Stimulated activated CD4-positive, alpha-beta T cell treated with anti-CD3 and anti-CD28 coated beads, TNF-alpha, amount 100 ng/mL, for 4 hours (primary cell): ENCODE measurements around the gene PRICKLE2.

Source experiments
- DNase-seq, 3 experiments: peaks; one replicate each; pipeline ENCODE4 v3.0.0-alpha.2; 2020; ENCODE audit warnings: low read depth in 3 of 3

The PRICKLE2 gene

DNA sequence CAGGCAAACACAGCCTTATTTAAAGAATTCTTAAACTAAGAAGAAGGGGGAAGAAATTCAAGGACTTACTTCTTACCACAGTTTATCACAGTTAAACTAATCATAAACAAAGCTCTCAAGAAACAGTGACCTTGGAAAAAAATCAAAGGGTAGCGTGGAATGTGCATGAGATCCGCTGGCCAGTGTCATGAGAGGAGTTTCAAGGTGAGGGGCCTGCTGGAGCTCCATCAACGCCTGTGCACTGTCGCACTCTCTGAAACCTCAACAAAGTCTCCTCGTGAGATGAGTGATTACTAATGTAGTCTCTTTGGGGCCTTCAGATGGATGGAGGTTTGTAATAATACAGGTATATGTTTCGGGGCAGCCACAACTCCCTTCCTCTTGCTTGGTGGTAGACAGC is 28.4 kb upstream of the PRICKLE2 start:
- no peak for DNase-seq

DNA sequence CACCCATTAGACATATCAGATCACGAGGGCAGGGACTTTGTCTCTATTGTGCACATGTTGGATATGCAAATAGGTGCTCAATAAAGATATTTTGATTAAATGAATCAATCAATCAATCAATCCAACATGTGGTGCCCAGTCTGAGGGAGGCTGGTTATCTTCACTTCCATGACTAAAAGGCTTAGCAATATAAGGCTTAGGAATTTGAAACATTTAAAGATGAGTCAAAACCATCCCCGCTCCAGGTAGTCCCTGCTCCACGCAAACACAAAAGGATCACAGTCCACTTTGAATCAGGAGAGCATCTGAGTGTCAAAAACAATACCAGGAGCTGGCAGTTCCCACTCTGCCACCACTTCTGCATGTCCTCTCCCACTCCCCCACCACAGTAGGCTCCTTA is 25.8 kb upstream of the PRICKLE2 start:
- no peak for DNase-seq

DNA sequence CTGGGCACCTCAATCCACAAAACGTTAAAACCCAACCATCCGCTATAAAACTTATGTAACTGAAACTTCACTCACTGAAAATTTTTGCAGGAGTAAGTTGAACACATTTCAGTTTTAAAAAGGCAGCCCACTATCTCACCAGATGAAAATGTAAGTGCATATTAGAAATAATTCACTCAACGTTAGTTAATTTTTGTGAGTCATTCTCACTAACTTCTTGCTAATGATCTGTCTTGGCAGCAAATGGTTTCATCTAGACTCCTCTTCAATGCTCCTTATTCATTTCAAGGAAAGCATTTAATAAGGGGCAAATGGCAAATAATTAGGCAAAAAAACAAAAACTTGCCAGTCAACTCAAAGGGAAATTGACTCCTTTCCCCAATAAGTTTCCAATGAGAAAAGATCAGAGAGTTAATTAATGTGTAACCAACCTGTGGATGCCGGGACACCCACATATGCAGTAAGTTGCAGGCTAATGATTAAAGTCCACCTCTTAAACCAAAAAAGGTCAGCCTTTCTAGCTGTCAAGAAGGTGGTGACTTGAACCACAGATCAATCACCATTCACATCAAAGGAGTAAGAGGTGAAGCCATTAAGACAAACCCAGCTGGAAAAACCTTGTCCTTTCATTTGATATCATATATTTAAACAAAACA is 22.9 kb upstream of the PRICKLE2 start:
- no peak for DNase-seq

DNA sequence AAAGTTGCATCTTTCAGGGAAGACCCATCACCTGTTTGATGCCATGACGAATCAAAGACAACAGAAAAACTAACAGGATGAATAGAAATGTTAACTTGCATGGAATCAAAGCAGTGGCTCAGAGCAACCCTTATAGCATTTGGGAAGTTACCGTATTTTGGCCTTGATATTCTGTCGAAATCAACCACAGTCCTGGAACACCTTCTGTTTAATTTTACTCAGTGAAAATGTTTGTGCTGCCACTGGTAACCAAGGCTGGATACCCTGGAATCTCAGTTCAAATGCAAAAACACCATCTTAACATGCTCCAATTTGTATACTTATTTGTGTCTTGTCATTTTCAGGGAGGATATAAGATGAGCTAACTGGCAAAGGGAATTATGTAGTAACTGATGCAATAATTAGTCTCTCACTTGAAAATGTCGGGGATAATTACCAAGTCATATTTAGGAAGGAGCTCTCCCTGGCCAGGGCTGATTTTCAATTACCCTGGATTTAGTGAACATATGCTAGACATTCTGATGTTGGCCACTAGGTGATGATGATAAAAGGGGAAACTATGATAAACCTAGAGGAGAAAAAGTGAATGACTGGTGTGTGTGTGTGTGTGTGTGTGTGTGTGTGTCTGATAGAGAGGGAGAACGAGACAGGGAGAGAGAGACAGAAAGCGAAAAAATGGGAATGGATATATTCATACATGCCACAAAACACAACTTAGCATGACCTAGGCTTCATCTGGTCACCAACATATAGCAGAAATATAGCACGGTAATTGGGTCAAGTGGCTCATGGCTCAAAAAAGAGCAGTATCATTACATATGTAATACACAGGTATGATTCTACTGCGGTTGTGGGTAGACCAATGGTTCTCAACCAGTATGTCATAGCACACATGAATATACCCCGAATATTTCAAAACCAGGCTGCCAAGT is 19.0 kb upstream of the PRICKLE2 start:
- DNase-seq, result no peak

DNA sequence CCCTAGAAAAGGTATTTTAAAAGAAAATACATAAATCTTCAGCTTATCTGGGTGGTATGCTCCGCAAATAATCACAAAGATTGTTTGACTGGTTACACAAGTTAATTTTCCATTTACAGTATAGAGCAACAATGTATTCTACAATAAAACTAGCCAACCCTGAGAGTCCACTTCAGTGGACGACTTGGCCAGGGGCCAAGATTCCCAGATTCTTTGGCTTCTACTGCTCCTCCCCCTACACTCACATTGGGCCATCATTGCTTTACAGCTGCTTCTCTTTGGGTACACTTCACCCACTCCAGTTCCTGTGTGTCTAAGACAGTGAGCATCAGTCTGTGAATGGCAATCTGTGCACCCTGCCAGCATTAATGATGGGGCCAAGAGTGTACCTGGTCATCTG is 17.2 kb upstream of the PRICKLE2 start:
- DNase-seq, result no peak

DNA sequence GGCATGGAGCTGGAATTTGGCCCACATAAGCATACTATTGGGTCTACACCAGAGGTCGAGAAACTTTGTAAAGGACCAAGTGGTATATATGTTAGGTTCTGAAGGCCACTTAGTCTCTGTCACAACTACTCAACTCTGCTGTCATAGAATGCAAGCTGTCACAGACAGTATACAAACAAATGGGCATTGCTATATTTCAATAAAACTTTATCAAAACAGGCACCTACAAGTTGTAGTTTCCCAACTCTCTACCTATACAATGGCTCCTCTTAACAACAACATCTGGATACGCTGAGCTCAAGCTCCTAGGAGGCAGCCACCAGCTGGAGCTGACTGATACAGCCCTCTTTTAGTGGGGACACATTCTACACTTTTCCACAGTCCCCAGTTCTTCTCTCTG is 15.7 kb upstream of the PRICKLE2 start:
- no peak for DNase-seq

DNA sequence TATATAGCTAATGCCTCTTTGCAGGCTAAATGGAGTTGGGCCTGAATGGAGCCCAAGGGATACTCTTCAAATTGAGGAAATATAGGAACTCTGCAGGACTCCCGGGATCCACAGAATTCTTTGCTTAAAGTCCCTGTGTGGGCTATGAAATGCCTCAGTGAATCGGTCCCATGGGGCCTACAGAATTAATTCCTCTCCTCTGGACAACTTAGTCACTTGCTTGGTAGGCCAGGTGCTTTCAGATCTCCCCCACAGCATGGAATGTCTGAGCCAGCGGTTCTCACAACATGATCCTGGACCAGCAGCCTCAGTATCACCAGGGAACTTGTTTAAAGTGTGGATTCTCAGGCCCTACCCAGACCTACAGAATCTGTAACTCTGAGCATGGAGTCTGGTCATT is 15.1 kb upstream of the PRICKLE2 start:
- no peak for DNase-seq

DNA sequence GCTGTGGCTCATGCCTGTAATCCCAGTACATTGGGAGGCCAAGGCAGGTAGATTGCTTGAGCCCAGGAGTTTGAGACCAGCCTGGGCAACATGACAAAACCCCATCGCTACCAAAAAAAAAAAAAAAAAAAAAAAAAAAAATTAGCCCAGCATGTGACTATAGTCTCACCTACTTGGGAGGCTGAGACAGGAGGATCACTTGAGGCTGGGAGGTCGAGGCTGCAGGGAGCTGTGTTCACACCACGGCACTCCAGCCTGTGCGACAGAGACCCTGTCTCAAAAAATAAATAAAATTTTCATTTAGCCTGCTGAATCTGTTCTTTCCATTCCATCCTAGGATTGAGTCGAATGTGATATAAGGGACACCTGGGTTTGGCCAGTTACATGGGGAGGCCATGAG is 14.6 kb upstream of the PRICKLE2 start:
- DNase-seq, result no peak

DNA sequence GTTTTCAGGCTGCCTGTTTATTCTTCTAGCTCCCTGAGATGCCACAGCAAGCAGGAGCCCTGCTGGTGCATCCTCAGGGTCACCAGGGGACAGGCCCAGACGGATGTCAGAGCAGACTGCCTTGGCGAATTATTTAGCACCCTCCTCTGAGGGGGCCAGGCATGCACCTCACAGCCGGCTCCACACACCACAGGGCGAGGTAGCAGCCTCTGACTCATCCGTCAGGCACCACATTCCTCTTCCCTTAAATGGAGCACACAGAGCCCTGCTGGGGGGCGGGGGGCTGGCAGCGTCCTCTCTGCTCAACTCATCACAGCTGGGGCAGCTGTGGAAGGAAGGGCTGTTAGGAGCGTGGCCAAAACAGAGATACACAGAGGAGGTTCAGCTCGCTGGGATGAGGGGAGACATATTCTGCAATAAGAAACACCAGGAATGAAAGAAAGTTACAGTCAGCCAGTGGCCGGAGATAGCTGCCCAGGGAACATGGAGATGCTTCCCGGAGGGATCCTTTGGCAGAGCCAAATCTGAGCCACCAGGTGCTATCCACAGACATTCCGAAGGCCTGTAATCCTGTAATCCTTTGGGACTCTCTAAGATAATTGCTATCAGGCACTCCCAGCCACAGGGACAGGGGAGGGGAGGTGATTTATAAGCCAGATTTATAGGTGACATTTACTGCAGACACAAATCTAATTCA is 13.9 kb upstream of the PRICKLE2 start:
- no peak for DNase-seq

DNA sequence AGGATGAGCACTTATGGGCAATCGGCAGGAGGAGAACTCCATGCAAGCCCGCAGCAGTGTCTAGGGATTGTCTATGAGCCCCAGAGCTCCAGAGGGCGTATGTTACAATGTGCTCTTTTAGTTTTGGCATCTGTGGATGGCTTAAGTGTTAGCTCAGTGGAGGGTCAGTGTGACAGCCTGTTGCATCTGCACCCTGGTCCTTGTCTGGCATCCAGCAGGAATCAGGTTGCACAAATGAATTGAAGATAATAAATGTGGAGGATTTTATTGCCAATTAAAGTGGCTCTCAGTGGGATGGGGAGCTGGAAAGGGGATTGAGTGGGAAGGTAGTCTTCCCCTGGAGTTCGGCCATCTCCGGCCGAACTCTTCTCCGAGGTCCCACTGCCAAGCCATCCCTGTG is 11.8 kb upstream of the PRICKLE2 start:
- no peak for DNase-seq

DNA sequence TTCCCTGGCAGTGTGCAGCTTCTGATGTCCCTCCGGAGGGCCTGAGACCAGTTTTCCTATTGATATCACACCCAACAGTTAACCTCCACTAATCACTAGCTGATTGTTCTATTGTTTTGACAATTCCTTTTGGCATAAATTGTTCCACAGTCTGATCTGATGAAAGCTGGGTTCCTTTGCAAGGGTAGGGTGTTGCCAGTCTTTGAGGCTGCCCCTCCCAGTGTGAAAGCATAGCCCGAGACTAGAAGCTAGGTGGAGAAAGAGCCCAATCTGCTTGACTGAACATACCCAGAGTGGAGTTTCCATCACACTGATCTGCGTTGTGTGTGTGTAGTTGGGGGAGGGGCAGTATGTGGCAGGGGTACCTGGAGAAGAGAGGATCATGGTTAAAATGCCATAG is 10.3 kb upstream of the PRICKLE2 start:
- DNase-seq, result no peak

DNA sequence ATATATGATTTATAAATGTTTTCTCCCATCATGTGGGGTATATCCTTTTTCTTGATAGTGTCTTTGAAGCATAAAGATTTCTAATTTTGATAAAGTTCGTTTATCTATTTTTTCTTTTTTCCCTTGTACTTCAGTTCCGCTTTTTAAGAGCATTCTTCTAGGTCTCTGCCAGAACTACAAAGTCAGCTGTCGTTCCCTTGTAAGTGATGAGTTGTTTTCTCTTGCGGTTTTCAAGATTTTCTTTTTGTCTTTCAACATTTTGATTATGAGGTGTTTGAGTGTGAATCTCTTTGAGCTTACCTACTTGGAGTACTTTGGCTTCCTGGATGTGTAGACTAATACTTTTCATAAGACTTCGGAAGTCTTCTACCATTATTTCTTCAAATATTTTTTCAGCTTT is 9.3 kb upstream of the PRICKLE2 start:
- DNase-seq, result no peak

DNA sequence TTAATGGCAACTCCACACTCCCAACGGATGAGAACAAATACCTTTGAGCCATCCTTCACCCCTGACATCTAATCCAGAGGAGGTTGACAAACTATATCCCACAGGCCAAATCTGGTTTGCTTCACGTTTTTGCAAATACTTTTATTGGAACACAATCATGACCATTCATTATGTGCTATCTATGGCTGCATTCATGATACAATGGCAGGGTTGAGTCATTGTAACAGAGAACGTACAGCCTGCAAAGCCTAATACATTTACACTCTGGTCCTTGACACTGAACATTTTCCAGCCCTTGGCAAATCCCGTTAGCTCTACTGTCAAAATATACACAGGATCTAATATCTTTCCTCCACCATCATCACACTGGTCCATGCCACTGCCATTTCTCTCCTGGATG is 7.6 kb upstream of the PRICKLE2 start:
- no peak for DNase-seq

DNA sequence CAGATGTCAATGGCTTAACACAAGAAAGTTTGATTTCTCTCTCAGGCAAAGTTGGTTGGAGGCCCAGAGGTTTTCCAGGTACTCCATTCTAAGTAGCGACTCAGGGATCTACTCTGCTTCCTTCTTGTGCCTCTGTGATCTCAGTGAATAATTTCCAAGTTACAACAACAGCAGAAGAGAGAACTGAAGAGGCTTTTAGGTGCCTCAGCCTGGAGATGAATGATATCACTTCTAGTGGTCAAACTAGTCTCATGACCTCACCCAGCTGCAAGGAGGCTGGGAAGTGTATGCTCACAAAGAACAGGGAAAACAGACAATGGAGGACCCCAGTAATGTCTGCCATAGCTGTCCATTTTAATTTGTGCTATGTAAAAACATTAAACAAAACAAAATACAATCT is 4.6 kb upstream of the PRICKLE2 start:
- no peak for DNase-seq

DNA sequence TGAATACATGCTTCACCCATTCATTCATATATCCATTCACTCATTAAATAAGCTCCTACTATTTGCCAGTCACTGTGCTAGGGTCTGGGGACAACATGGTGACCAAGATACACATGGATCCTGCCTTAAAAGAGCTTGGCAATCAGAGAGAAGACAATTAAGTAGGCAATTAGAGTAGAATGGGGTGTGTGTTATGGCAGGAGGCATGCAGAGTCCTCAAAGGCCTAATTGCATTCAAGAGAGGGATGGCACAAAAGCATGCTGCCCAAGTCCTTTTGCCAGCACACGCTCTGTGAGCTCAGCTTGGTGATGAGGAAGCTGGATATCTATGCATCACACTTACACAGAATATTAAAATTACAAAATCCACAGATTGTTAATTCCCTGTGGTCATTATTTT is 2.8 kb upstream of the PRICKLE2 start:
- no peak for DNase-seq

DNA sequence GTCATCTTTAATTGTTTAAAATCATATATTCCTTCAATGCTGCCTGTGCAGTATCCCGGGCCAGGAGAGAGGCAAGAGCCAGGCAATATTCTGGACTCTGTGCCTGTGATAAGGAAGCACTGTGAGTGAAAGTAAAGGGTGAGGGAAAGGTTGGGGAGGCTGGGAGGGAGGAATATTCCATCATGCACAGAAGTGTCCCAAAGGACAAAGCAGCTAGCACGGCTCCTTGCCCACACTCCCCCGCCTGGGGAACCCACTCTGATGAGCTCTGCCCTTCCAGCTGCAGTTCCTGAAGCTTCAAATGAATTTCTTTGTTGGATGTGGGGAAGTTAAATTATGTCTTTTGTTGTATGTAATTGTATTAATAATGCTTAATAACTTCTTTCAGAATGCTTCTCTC is 1.5 kb upstream of the PRICKLE2 start:
- DNase-seq, result no peak

DNA sequence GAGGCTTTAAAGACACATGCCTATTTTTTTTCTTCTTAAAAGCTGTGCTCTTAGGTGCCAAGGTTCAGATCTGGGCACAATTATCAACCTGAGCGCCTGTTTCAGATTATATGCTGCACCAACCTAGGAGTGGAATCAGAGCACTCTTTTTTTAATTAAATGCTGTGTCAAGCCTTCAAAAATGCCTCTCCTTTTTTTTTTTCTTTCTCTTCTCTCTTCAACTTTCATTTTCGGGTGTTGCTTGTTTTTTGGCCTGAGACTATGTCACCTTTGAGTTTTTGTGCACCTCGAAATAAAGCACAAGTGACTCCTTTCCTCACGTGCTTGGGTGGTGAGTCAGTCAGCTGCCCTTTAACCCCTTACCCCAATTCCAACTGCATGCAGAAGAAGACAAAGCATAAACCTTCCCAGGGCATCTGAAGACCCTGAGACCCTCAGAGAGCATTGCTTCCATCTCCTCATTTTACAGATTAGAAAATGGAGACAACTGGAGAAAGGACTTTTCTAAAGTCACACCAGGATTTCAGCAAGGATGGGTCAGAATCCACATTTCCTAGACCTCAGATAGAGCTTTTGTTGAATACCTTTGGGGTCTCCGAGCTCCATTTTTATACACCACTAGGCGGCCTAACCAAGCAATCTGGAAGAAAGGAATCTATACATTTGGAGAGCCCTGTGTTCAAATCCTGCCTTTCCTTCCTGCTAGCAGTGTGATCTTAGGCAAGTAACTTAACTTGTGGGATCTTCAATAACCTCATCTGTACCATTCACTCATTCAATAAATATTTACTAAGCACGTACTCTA is 631 bp upstream of the PRICKLE2 start:
- DNase-seq, result no peak

DNA sequence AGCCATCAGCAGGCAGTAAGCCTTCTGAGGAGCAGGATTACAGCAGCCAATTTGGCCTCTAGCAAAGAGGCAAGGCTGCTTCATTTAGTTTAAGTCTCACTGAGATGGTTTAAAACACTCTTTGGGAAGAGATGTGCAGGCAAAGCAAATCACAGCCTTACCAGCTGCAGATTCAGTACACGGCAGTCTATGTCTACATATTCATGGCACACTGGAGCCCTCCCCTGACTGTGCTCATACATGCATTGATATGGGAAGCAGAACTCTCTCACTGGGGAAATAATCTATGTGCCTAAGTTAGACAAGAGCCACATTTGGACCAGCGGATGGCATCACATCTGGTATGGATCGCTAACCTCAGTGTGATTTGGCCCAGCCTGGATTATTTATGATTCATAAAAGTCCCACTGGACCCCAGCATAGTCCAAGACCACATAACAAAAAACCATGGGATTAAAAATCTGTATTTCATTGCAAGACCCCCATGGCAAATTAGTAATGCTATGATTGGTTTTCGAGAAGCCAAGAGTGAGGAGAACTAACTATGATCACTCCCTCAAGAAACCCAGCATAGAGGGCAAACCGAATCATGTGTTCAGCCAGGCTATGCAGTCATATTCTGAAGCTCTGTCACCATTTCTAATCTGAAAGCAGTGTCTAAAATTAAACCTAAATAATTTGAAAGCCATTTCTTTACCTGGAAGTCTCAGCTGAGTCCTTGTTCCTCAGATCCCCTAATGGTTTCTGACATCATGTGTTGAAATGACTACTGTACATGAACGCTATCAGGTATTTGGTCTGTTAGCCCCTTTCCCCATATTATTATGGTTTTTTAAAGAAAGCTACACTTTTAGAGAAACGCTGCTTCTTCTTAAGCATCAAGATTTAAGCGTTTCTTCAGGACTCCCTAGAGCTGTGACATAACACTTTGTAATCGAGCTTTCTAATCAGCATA is 1.2 kb downstream of the PRICKLE2 start:
- DNase-seq, result no peak

DNA sequence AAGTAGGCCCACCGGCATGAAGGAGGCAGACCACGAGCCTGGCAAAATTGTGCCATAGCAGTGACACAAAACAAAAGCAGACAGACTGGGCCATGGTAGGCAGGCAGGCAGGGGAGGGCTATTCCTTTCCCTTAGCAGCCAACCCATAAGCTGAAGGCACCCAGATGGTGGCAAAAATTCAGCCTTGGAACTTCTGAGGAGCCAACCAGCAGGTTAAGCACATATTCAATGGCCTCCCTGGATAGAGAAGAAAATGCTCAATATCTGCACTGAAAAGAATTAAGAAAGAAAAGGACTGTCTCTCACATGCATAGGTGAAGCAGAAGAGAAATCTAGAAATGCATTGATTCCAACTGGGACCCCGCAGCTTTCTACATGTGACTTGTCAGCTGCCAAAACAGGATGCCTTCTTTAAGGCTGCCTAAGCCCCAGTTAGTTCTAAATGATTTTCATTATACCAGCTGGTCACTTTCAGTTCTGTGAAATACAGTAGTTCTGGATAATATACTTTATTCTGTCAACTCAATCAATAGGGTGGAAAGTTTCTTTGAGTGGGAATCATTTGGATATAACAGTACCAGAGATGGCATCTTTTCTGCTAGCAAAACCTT is 2.7 kb downstream of the PRICKLE2 start:
- DNase-seq, result no peak

DNA sequence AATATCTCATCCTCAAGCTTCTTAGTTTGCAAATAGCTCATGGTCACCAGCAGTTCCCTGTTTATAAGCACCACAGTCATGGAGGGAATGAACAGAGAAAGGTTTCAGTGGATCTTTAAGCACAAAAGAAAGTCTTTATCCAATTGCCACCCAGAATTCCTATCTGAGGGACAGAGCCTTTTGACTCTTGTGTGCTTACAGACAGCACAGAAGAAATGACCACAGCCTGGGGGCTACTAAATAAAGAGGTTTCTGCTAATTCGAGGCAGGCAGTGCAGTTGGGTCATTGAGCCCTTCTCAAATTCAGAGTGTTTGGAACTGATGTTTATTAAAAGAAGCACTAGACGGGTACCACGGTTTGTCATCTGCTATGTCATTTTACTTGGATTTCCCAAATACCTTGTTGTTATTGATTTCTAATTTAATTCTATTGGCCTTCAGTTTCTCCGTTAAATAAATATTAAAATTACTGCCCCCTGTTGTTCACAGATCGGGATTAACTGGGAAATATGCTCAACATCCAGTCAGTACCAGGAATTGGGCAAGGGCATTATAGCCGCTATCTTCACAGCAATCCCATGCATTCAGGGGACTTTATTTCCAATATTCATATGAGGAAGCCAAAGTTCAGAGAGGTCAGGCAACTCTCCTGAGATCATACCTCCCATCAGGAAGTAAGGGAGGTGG is 3.6 kb downstream of the PRICKLE2 start:
- no peak for DNase-seq
